ENCODE results near the gene MPP1.

Gene MPP1

DNA sequence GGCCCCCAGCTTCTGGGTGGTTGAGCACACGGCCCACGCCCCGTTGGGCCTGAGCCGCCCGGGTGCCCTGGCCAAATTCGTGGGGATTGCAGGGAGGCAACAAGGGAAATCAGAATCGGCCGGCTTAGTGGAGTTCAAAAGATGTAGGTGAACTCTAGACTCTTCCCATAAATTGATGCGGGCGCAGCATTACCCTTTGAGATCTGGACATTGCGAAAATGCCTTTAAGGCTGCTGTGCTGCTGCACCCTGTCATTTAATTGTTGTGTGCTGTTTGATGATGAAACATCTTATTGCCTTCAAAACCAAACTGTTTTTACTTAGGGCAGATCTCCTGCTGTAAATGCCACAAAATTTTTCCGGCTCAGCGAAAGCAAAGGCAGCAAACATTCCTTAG, 409 bp upstream of the MPP1 start:
- TF ChIP-seq, protein P1, sequence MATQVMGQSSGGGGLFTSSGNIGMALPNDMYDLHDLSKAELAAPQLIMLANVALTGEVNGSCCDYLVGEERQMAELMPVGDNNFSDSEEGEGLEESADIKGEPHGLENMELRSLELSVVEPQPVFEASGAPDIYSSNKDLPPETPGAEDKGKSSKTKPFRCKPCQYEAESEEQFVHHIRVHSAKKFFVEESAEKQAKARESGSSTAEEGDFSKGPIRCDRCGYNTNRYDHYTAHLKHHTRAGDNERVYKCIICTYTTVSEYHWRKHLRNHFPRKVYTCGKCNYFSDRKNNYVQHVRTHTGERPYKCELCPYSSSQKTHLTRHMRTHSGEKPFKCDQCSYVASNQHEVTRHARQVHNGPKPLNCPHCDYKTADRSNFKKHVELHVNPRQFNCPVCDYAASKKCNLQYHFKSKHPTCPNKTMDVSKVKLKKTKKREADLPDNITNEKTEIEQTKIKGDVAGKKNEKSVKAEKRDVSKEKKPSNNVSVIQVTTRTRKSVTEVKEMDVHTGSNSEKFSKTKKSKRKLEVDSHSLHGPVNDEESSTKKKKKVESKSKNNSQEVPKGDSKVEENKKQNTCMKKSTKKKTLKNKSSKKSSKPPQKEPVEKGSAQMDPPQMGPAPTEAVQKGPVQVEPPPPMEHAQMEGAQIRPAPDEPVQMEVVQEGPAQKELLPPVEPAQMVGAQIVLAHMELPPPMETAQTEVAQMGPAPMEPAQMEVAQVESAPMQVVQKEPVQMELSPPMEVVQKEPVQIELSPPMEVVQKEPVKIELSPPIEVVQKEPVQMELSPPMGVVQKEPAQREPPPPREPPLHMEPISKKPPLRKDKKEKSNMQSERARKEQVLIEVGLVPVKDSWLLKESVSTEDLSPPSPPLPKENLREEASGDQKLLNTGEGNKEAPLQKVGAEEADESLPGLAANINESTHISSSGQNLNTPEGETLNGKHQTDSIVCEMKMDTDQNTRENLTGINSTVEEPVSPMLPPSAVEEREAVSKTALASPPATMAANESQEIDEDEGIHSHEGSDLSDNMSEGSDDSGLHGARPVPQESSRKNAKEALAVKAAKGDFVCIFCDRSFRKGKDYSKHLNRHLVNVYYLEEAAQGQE (IDR thresholded peaks at IDR 0.05; ENCODE audit: insufficient read depth in 1 of 2, low read depth in 2 of 2, low read length in 2 of 2) = no peak
- TF ChIP-seq POLR2AphosphoS5 (IDR thresholded peaks at IDR 0.05; ENCODE audit: low read depth, low read length) (no peak), FOXP2 (optimal IDR thresholded peaks at IDR 0.05; ENCODE audit: borderline replicate concordance, extremely low read depth, extremely low read length, insufficient read depth) (no peak), TAF1 (IDR thresholded peaks at IDR 0.05; ENCODE audit: borderline replicate concordance, insufficient read depth, low read length) (no peak), SIN3A (IDR thresholded peaks at IDR 0.05; ENCODE audit: borderline replicate concordance, insufficient read depth, low read length) (no peak)

DNA sequence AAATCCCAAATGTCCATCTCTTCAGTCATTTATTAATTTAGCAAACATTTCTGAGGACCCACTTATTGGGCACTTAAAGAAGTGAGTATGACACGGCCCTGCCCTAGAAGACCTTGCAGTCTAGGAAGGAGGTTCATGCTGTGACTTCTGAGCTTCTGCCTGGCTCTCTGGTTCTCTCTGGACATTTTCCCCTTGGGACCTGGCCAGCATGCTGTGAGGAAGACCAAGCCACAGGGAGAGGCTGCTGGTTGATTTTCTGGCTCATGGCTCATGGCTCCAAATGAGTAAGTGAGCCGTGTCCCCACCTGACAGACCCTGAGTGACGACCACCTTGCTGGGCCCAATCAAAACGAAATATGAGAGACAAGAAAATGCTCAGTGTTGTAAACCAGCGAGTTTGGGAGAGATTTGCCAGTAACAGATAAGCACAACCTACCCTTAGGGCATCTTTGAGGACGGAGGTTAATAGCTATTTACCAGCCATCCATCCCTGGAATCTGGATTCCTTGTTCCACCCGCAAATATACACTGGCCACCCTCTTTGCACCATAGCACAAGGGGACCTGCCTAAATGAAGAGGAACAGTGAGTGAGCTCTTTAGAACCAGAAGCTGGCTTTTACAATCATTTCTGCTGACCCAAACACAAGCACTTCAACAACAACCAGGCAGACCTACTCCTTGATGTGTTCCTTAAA, 876 bp downstream of the MPP1 start:
- no peak for TF ChIP-seq POLR2AphosphoS5 (IDR thresholded peaks at IDR 0.05; ENCODE audit: low read depth, low read length)
- TF ChIP-seq SIN3A (IDR thresholded peaks at IDR 0.05; ENCODE audit: borderline replicate concordance, insufficient read depth, low read length) = no peak
- TF ChIP-seq FOXP2 (optimal IDR thresholded peaks at IDR 0.05; ENCODE audit: borderline replicate concordance, extremely low read depth, extremely low read length, insufficient read depth) = no peak
- TF ChIP-seq TAF1 (IDR thresholded peaks at IDR 0.05; ENCODE audit: borderline replicate concordance, insufficient read depth, low read length) = no peak
- TF ChIP-seq, protein P1 (IDR thresholded peaks at IDR 0.05; ENCODE audit: insufficient read depth in 1 of 2, low read depth in 2 of 2, low read length in 2 of 2) = no peak

DNA sequence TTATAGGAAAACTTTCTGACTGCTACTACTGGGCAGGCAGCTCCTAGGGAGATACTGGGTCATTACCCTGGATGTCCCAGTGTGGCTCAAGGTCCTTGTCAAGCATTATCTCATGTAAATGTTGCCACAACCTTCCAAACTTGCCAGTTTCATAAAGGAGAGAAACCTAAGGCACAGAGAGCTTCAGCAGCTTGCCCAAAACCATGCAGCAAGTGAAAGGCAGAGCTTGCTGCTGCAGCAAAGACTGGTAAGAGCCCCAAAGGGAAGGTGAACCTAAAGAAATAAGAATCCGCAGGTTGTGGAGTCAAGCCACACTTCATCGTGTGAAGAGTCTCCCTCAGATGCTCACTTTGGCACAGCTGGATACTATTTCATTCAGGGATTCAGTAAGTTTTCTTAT, 2.3 kb downstream of the MPP1 start:
- TF ChIP-seq TAF1 (IDR thresholded peaks at IDR 0.05; ENCODE audit: borderline replicate concordance, insufficient read depth, low read length) (no peak), SIN3A (IDR thresholded peaks at IDR 0.05; ENCODE audit: borderline replicate concordance, insufficient read depth, low read length) (no peak), FOXP2 (optimal IDR thresholded peaks at IDR 0.05; ENCODE audit: borderline replicate concordance, extremely low read depth, extremely low read length, insufficient read depth) (no peak), POLR2AphosphoS5 (IDR thresholded peaks at IDR 0.05; ENCODE audit: low read depth, low read length) (no peak)
- TF ChIP-seq, protein P1 (IDR thresholded peaks at IDR 0.05; ENCODE audit: insufficient read depth in 1 of 2, low read depth in 2 of 2, low read length in 2 of 2) = no peak

DNA sequence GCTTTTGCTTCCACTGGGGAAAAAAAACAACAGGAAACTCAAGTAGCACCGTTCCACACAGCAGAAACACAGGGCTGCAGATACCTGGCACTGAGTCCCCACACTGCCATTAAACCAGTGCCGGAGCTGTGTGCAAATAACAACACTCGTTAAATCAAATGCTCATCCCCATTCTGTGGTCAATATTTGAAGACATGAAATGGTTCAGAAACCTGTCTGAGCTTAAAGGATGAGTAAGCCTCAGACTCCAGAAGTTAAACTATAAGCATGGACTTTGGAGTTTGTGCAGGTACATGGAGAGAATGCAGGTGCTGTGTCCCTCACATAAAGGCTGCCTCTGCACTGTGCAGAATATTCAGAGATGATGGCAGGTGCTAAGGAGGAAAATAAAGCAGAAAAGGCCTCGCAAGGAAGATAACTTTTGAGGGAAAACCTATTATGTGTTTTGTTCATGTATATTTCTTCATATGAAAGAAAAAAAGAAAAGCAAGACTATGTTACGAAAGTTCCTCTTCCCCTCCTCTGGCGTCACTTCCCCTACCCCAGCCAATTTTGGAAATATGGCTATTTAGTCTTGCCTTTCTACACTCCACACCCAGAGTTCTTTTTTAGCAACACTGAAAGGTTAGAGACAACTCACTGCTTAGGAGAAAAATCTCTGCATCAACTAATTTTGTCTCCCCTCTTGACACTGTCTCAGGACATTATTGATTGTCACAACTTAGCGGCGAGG, 4.6 kb downstream of the MPP1 start:
- no peak for TF ChIP-seq FOXP2 (optimal IDR thresholded peaks at IDR 0.05; ENCODE audit: borderline replicate concordance, extremely low read depth, extremely low read length, insufficient read depth)
- TF ChIP-seq POLR2AphosphoS5 (IDR thresholded peaks at IDR 0.05; ENCODE audit: low read depth, low read length) = no peak
- TF ChIP-seq SIN3A (IDR thresholded peaks at IDR 0.05; ENCODE audit: borderline replicate concordance, insufficient read depth, low read length) = no peak
- TF ChIP-seq, protein P1 (IDR thresholded peaks at IDR 0.05; ENCODE audit: insufficient read depth in 1 of 2, low read depth in 2 of 2, low read length in 2 of 2) = no peak
- TF ChIP-seq TAF1 (IDR thresholded peaks at IDR 0.05; ENCODE audit: borderline replicate concordance, insufficient read depth, low read length) = no peak

All from PFSK-1 (cell line).